ENCODE measurements around the gene IGF1R. TPM values are rescaled to one million over a fixed set of nuclear protein-coding genes. Genes with fewer than 3 reads are reported as not detected.

IGF1R gene
- total and polyA plus RNA-seq, 2 of the 8 experiments (the other 6 are each of a cell fraction or from before 2014, with no cell fraction given), result 32.9 to 109 TPM

DNA sequence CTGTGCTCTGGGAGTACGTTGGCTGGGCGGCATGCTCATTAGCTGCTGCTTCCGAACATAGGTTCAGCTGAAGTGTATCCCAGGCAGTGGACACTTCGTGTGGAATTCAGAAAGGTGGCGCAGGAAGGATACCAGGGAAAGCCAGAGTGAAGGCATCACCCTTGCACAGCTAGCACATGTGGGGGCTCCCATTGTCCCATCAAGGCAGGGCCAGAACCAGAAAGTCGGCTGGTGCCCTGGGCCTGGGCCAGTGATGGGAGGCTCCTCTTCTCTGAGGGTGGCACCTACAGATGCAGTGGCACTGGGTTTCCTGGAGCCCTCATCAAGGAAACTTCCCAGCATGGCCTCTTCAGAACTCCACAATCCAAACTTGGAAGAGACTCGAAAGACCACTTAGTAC lies 302.7 kb downstream of the IGF1R start:
- H4K8ac ChIP-seq (ENCODE audit: extremely low read depth, insufficient read depth, low read length), result no peak overlapping the region
- no peak overlapping the region for H3K27ac ChIP-seq (ENCODE audit: low read depth, low read length)
- H4K20me1 ChIP-seq (replicated peaks in 1 of 2; ENCODE audit: control insufficient read depth in 1 of 2, insufficient read depth in 2 of 2, low read length in 2 of 2), result peaks cover 0 to 5% of the 10 kb centered on the region in 2 experiments
- H2AK5ac ChIP-seq (ENCODE audit: low read depth, low read length), result no peak overlapping the region
- CTCF ChIA-PET (ENCODE audit: partially characterized antibody), result interaction anchor here (0.8 to 1.7 kb wide), 6 partner anchors 10 to 108 kb away, joined by 3 to 5 read pairs (median 4); no protein-coding TSS in a partner anchor
- H3K79me1 ChIP-seq (ENCODE audit: low read depth, low read length), result no peaks in the 10 kb centered on the region; the same call in 1 of the 2 replicates
- H3K56ac ChIP-seq (replicated peaks; ENCODE audit: insufficient read length, low read depth, low read length), result no peak overlapping the region
- no peak overlapping the region for H2BK12ac ChIP-seq (ENCODE audit: low read depth, low read length)
- no peak for FAIRE-seq
- no peaks in the 10 kb centered on the region for H3K23me2 ChIP-seq (ENCODE audit: low read depth, low read length)
- H3K4ac ChIP-seq (replicated peaks; ENCODE audit: insufficient read length, low read depth, low read length), result no peak overlapping the region
- no peak overlapping the region for H3K23ac ChIP-seq (ENCODE audit: insufficient read length)
- no peak overlapping the region for H3K4me2 ChIP-seq (ENCODE audit: insufficient read depth in 1 of 2, low read depth in 2 of 2, low read length in 2 of 2)
- no peak overlapping the region for H3K18ac ChIP-seq (ENCODE audit: extremely low read depth, low read length)
- no peak overlapping the region for H3K4me3 ChIP-seq (ENCODE audit: extremely low read depth in 1 of 4, insufficient read depth in 2 of 4, low read depth in 3 of 4, low read length in 4 of 4)
- H4K5ac ChIP-seq (ENCODE audit: insufficient read length, low read depth, low read length), result no peak overlapping the region
- no peaks in the 10 kb centered on the region for H3K27me3 ChIP-seq (replicated peaks in 1 of 4; ENCODE audit: control insufficient read depth in 3 of 4, extremely low read depth in 1 of 4, insufficient read depth in 3 of 4, low read length in 3 of 4)
- no peak overlapping the region for H2BK15ac ChIP-seq (ENCODE audit: low read length)
- no peaks in the 10 kb centered on the region for H3K79me2 ChIP-seq (ENCODE audit: control insufficient read depth in 1 of 2, insufficient read depth in 2 of 2, low read length in 2 of 2)
- no peak overlapping the region for H2BK5ac ChIP-seq (ENCODE audit: low read depth, low read length)
- H3K36me3 ChIP-seq (ENCODE audit: control insufficient read depth in 2 of 4, insufficient read depth in 4 of 4, low read length in 3 of 4), result peaks cover 14 to 54% (median 33%) of the 10 kb centered on the region in 4 experiments; a peak in 6 of 8 replicates
- DNase-seq (ENCODE audit: low read depth in 1 of 2, low spot score in 2 of 2), result no peak
- H3K4me1 ChIP-seq (replicated peaks in 1 of 4; ENCODE audit: control insufficient read depth in 3 of 4, insufficient read depth in 4 of 4, low read length in 3 of 4), result no peaks in the 10 kb centered on the region; a peak in 1 of 7 replicates
- no peak overlapping the region for H2AFZ ChIP-seq (ENCODE audit: low read length)
- H2BK20ac ChIP-seq (ENCODE audit: low read length), result no peak overlapping the region
- POLR2A ChIA-PET (ENCODE audit: partially characterized antibody), result no interaction called here
- H3K14ac ChIP-seq (ENCODE audit: insufficient read length), result no peak overlapping the region
- no peak overlapping the region for H2BK120ac ChIP-seq (replicated peaks; ENCODE audit: low read depth, low read length)
- no peaks in the 10 kb centered on the region for H3K9me3 ChIP-seq (ENCODE audit: insufficient read depth in 2 of 2, low read depth in 1 of 2, low read length in 1 of 2)
- WGBS, 2 experiments (ENCODE audit: extremely low coverage in 1 of 2, insufficient coverage in 1 of 2, insufficient read length in 1 of 2, insufficient replicate concordance in 2 of 2, low coverage in 1 of 2, low lambda C conversion rate in 2 of 2, missing lambda C conversion rate in 1 of 2), result 91% methylated on average over 7 of the region's 7 CpGs; no CpG with 5 or more reads in 1 of the 2 experiments
- no peak overlapping the region for H3K9ac ChIP-seq (replicated peaks in 1 of 4; ENCODE audit: extremely low read depth in 1 of 4, low read depth in 3 of 4, low read length in 3 of 4)
- H4K91ac ChIP-seq (replicated peaks; ENCODE audit: insufficient read length, low read length), result no peak overlapping the region
- no peak for TF ChIP-seq HDAC2 (IDR thresholded peaks at IDR 0.05; ENCODE audit: borderline replicate concordance in 1 of 2, low read depth in 2 of 2, low read length in 2 of 2)
- no peak for TF ChIP-seq SRF (IDR thresholded peaks at IDR 0.05; ENCODE audit: low read depth, low read length)
- TF ChIP-seq JUND (IDR thresholded peaks at IDR 0.05; ENCODE audit: low read length), result no peak
- TF ChIP-seq ATF3 (IDR thresholded peaks at IDR 0.05; ENCODE audit: insufficient read depth, low read depth, low read length), result no peak
- TF ChIP-seq FOSL1 (IDR thresholded peaks at IDR 0.05; ENCODE audit: insufficient read depth, low read depth, low read length), result no peak
- no peak for TF ChIP-seq SIRT6 (IDR thresholded peaks at IDR 0.05; ENCODE audit: low read length)
